Kidney (tissue), 14 donors: Measurements from ENCODE around the gene TOMM7. TPM values are rescaled to one million over a fixed set of nuclear protein-coding genes. Genes with fewer than 3 reads are reported as not detected.

ENCODE experiments used
- DNase-seq, 5 donors: peaks; one replicate each; pipeline ENCODE4 v3.0.0-alpha.2; 2013 to 2020
- FAIRE-seq: peaks from 2 replicates; lab custom pipeline; 2012; peaks lifted over from hg19 to GRCh38; lab: Jason Lieb, UNC
- H3K27ac ChIP-seq, 2 donors: one replicate each; pipeline ENCODE4 v1.7.0; 2013; ENCODE audit warnings: low read depth in 2 of 2, low read length in 2 of 2, inconsistent platforms in 1 of 2
- H3K27me3 ChIP-seq: one replicate; pipeline ENCODE4 v1.7.1; 2013; ENCODE audit warnings: low read length, inconsistent platforms; ENCODE audit not compliant: control insufficient read depth, insufficient read depth
- H3K36me3 ChIP-seq, 3 donors: one replicate each; pipeline versions ENCODE4 v1.7.0 to v1.7.1; 2013; ENCODE audit warnings: low read length in 3 of 3, control low read depth in 1 of 3, inconsistent platforms in 1 of 3; ENCODE audit not compliant: insufficient read depth in 3 of 3, control insufficient read depth in 2 of 3
- H3K4me1 ChIP-seq, 3 donors: one replicate each; pipeline versions ENCODE4 v1.7.0 to v1.7.1; 2013; ENCODE audit warnings: low read length in 3 of 3, inconsistent platforms in 1 of 3, low read depth in 1 of 3; ENCODE audit not compliant: control insufficient read depth in 2 of 3, insufficient read depth in 2 of 3
- H3K4me3 ChIP-seq, 3 donors: one replicate each; pipeline versions ENCODE4 v1.7.0 to v1.8.1; 2013; ENCODE audit warnings: low read length in 3 of 3, control low read depth in 1 of 3, inconsistent platforms in 1 of 3
- H3K9ac ChIP-seq, 3 donors: one replicate each; pipeline versions ENCODE4 v1.7.0 to v1.7.1; 2013; ENCODE audit warnings: low read length in 3 of 3, control low read depth in 1 of 3, inconsistent platforms in 1 of 3
- H3K9me3 ChIP-seq, 3 donors: one replicate each; pipeline versions ENCODE4 v1.7.0 to v1.7.1; 2013; ENCODE audit warnings: low read length in 3 of 3, control low read depth in 1 of 3, inconsistent platforms in 1 of 3; ENCODE audit not compliant: control insufficient read depth in 2 of 3, insufficient read depth in 1 of 3
- intact Hi-C: fragments of 100-400 bp; cut with DNase I; formaldehyde crosslinking; loops from one replicate; pipeline ENCODE4 v1.11.1; 2022
- polyA plus RNA-seq: library from polyadenylated mRNA; stranded (reverse); fragments of 350-450 nt; fragmentation: Illumina TruSeq; extraction: RNeasy Lipid Tissue Mini Kit (QIAGEN cat#74804); gene quantifications from one replicate; pipeline ENCODE4 v1.2.3, GENCODE V29; 2014; ENCODE audit warnings: low read depth, low replicate concordance; ENCODE audit not compliant: insufficient read depth
- total RNA-seq: library from RNA; stranded (reverse); fragmentation: NEBNext Ultra II Directional; extraction: Animal tissue kit (Norgen Biotek cat#: 25700); gene quantifications from one replicate; pipeline ENCODE4 v1.2.1, GENCODE V29; 2021
- TF ChIP-seq, protein P1 (sequence below): IDR thresholded peaks from 3 replicates; pipeline ENCODE4 v1.5.1; 2012; ENCODE audit warnings: mild to moderate bottlenecking, moderate library complexity, borderline replicate concordance; ENCODE audit not compliant: insufficient read depth; ENCODE audit errors: extremely low read depth
- donor health status: control.
- donor health status: control.
- donor health status: control.
- donor health status: control.
- donor health status: control.
- donor health status: DM: yes; HTN: yes; CAD: no.
- donor health status: Normal renal cell carcinoma (clear cell type).

Gene TOMM7
- total and polyA plus RNA-seq, 2 donors from 2014 or later, result 253 to 1,227 TPM

DNA sequence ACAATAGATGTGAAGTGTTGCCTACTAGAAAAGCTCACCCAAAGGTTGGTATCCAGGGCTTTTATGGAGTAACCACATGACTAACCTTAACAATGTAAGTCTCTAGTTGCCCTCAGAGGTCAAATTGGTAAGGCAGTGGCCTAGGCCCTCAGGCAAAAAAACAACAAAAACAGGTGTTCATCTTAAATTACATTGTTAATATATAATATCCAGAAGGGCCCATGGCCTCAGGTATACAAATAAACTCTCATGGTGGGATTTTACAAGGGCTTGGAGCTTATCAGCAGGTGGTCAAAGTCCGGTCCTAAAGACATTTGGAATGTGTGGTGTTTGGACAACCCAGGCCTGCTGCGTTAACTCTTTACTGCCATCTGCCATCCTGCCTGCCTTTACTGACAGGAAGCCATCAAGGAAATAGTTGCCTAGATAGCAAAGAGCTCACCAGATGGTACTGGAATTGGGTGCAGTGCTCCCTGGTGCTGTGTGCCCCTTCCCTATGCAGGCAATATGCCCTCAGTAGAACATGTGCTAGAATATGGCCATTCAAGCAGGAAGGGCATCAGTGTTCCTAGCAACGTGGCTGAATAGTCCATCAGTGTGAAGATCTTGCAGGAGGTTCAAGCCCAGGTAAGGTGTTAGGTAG lies 36.2 kb downstream of the TOMM7 start:
- FAIRE-seq (no peak), DNase-seq (no peak)
- TF ChIP-seq, protein P1, sequence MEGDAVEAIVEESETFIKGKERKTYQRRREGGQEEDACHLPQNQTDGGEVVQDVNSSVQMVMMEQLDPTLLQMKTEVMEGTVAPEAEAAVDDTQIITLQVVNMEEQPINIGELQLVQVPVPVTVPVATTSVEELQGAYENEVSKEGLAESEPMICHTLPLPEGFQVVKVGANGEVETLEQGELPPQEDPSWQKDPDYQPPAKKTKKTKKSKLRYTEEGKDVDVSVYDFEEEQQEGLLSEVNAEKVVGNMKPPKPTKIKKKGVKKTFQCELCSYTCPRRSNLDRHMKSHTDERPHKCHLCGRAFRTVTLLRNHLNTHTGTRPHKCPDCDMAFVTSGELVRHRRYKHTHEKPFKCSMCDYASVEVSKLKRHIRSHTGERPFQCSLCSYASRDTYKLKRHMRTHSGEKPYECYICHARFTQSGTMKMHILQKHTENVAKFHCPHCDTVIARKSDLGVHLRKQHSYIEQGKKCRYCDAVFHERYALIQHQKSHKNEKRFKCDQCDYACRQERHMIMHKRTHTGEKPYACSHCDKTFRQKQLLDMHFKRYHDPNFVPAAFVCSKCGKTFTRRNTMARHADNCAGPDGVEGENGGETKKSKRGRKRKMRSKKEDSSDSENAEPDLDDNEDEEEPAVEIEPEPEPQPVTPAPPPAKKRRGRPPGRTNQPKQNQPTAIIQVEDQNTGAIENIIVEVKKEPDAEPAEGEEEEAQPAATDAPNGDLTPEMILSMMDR, result no peak
- Histone ChIP-seq H3K4me1 (no peaks in the 10 kb centered on the region), H3K9ac (no peak overlapping the region), H3K27ac (no peak overlapping the region), H3K36me3 (no peaks in the 10 kb centered on the region), H3K4me3 (no peak overlapping the region), H3K27me3 (no peaks in the 10 kb centered on the region), H3K9me3 (no peaks in the 10 kb centered on the region)
- intact Hi-C loops, result no loop called here

DNA sequence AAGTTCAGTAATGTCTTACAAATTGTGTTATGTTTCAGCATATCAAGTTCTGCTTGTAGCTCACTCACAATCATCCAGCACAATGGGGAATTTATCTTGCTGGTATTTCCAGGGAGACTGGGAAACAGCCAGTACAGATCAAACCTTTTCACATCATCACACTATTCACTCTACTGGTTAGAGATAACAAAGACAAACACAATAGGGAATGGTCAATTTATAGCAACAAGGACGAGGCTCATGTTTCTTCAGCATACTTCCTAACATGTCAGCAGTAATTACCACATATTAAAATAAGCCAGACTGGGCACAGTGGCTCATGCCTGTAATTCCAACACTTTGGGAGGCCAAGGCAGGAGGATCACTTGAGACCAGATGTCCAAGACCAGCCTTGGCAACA lies 38.3 kb downstream of the TOMM7 start:
- Histone ChIP-seq H3K4me1 (no peaks in the 10 kb centered on the region), H3K36me3 (no peaks in the 10 kb centered on the region), H3K27me3 (no peaks in the 10 kb centered on the region), H3K9me3 (no peaks in the 10 kb centered on the region), H3K9ac (no peak overlapping the region), H3K27ac (no peak overlapping the region), H3K4me3 (no peak overlapping the region)
- intact Hi-C loops, result no loop called here
- no peak for DNase-seq
- no peak for FAIRE-seq
- TF ChIP-seq, protein P1, result no peak

DNA sequence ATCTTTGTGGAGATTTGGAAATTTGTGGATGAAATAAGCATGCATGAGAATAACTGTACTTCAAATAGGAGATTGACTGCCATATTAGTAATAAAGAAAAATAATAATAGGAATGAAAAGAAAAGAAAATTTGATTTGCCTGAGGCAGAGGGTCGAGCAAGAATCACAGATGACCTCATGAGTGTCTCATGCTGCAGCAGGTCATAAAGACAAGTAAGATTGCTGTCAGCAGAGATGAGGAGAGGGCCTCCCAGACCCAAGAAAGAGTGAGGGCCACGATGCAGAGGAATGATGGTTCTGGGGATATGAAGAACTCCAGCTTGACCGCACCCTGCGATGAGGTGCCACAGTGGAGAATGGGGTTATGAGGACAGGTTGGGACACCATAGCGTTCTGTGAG lies 39.2 kb downstream of the TOMM7 start:
- H3K27ac ChIP-seq, result no peak overlapping the region
- H3K36me3 ChIP-seq, result no peaks in the 10 kb centered on the region
- FAIRE-seq (no peak), DNase-seq (no peak)
- H3K4me1 ChIP-seq, result no peaks in the 10 kb centered on the region
- no peaks in the 10 kb centered on the region for H3K9me3 ChIP-seq
- no peak overlapping the region for H3K4me3 ChIP-seq
- TF ChIP-seq, protein P1, result no peak
- no peak overlapping the region for H3K9ac ChIP-seq
- no peaks in the 10 kb centered on the region for H3K27me3 ChIP-seq
- intact Hi-C loops, result no loop called here
